Endodermal cell (in vitro differentiated cells): ENCODE data around the gene OOSP4A. TPM values are rescaled to one million over a fixed set of nuclear protein-coding genes. Genes with fewer than 3 reads are reported as not detected.
A peak's percentile ranks its signal among the peaks of the same experiment; 100 is the strongest.

Experiments
- DNase-seq: peaks from one replicate; pipeline ENCODE4 v3.0.0-alpha.2; 2017
- H3K27ac ChIP-seq: 2 replicates; pipeline ENCODE4 v1.5.1; 2013; ENCODE audit warnings: mild to moderate bottlenecking, low read depth, low read length, moderate library complexity
- H3K27me3 ChIP-seq: 2 replicates; pipeline ENCODE4 v1.6.1; 2013; ENCODE audit warnings: mild to moderate bottlenecking, low read length, moderate library complexity; ENCODE audit not compliant: insufficient read depth, control insufficient read depth, poor library complexity, severe bottlenecking
- H3K36me3 ChIP-seq: 2 replicates; pipeline ENCODE4 v1.7.0; 2013; ENCODE audit warnings: mild to moderate bottlenecking, low read length, moderate library complexity; ENCODE audit not compliant: control insufficient read depth, insufficient read depth
- H3K4me1 ChIP-seq: one replicate; pipeline ENCODE4 v1.7.0; 2013; ENCODE audit warnings: low read length; ENCODE audit not compliant: control insufficient read depth, insufficient read depth
- H3K4me3 ChIP-seq: 2 replicates; pipeline ENCODE4 v1.5.1; 2013; ENCODE audit warnings: mild to moderate bottlenecking, low read length, moderate library complexity
- H3K9ac ChIP-seq: 2 replicates; pipeline ENCODE4 v1.6.1; 2013; ENCODE audit warnings: mild to moderate bottlenecking, low read length, moderate library complexity; ENCODE audit not compliant: poor library complexity, severe bottlenecking; ENCODE audit errors: extremely low read depth
- H3K9me3 ChIP-seq: 2 replicates; pipeline ENCODE4 v1.6.1; 2013; ENCODE audit warnings: mild to moderate bottlenecking, low read length, moderate library complexity; ENCODE audit not compliant: control insufficient read depth
- H3K27ac Mint-ChIP-seq: 2 replicates; pipeline ENCODE4 v1.8.0; 2020; ENCODE audit warnings: mixed read lengths
- H3K27me3 Mint-ChIP-seq: 2 replicates; pipeline ENCODE4 v1.8.0; 2021; ENCODE audit warnings: mild to moderate bottlenecking, mixed read lengths; ENCODE audit not compliant: insufficient read depth
- H3K36me3 Mint-ChIP-seq: 2 replicates; pipeline ENCODE4 v1.8.0; 2020; ENCODE audit warnings: low read depth, mixed read lengths
- H3K4me1 Mint-ChIP-seq: 2 replicates; pipeline ENCODE4 v1.8.0; 2020; ENCODE audit warnings: mixed read lengths
- H3K4me3 Mint-ChIP-seq: 2 replicates; pipeline ENCODE4 v1.8.0; 2020; ENCODE audit warnings: mild to moderate bottlenecking, moderate library complexity, mixed read lengths
- H3K9me3 Mint-ChIP-seq: 2 replicates; pipeline ENCODE4 v1.8.0; 2020; ENCODE audit warnings: mild to moderate bottlenecking, mixed read lengths
- WGBS, 2 experiments: methylation state at CpG; one replicate each; pipeline versions ENCODE4 v1.1.5 to v1.1.7; 2013; ENCODE audit warnings: missing lambda C conversion rate in 2 of 2, mixed read lengths in 1 of 2; ENCODE audit not compliant: insufficient coverage in 1 of 2, insufficient read length in 1 of 2; 5-methylcytosine and 5-hydroxymethylcytosine counted together
- total RNA-seq, 2 donors: library from RNA; stranded (reverse); fragmentation: NEBNext Ultra II Directional in 1 of 2; extraction: Animal tissue kit (Norgen Biotek cat#: 25700) in 1 of 2; gene quantifications; 2 replicates in 1 of 2; 3 replicates in 1 of 2; pipeline ENCODE4 v1.2.1, GENCODE V29; 2021
- TF ChIP-seq, protein P1 (sequence below): fragments of 200-600 bp; sonication (generic); conservative IDR thresholded peaks from 2 replicates; pipeline ENCODE4 v1.5.0; 2021; ENCODE audit warnings: antibody characterized with exemption, mild to moderate bottlenecking

OOSP4A gene
- total RNA-seq, 2 donors from 2014 or later: not detected

- Mint-ChIP-seq H3K27ac (no peak overlapping the region), H3K9me3 (no peaks in the 10 kb centered on the region), H3K36me3 (no peaks in the 10 kb centered on the region), H3K4me1 (peaks cover 6% of the 10 kb centered on the region), H3K27me3 (peaks cover 5% of the 10 kb centered on the region), H3K4me3 (no peak overlapping the region)
- Histone ChIP-seq H3K4me3 (no peak overlapping the region), H3K27ac (no peak overlapping the region), H3K27me3 (peaks cover 12% of the 10 kb centered on the region), H3K9me3 (no peaks in the 10 kb centered on the region), H3K9ac (no peak overlapping the region), H3K36me3 (no peaks in the 10 kb centered on the region), H3K4me1 (no peaks in the 10 kb centered on the region)
- TF ChIP-seq, protein P1, sequence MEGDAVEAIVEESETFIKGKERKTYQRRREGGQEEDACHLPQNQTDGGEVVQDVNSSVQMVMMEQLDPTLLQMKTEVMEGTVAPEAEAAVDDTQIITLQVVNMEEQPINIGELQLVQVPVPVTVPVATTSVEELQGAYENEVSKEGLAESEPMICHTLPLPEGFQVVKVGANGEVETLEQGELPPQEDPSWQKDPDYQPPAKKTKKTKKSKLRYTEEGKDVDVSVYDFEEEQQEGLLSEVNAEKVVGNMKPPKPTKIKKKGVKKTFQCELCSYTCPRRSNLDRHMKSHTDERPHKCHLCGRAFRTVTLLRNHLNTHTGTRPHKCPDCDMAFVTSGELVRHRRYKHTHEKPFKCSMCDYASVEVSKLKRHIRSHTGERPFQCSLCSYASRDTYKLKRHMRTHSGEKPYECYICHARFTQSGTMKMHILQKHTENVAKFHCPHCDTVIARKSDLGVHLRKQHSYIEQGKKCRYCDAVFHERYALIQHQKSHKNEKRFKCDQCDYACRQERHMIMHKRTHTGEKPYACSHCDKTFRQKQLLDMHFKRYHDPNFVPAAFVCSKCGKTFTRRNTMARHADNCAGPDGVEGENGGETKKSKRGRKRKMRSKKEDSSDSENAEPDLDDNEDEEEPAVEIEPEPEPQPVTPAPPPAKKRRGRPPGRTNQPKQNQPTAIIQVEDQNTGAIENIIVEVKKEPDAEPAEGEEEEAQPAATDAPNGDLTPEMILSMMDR: no peak
- WGBS, 2 experiments: 90 to 91% methylated on average over 4 of the region's 4 CpGs
- no peak for DNase-seq
Observed at GRCh38 chr11:59999691-60000090, 35.9 kb downstream of the OOSP4A start.

DNA sequence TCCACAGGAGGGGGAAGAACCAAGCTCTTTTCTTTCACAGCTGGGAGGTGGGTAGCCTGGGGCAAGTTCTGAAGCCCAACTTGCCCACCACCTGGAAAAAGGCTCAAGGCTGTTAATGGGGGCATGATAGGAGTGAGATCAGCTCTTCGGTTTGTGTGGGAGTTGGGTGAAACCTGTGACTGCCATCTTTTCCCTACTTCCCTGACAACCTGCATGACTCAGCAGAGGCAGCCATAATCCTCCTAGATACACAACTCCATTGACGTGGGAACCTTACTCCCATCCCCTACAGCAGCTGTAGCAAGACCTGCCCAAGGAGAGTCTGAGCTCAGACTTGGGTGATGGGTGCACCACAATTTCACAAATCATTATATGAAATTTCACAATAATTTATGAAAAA lies 39.9 kb downstream of the OOSP4A start:
- peak overlapping the region; percentile 72 for H3K27ac Mint-ChIP-seq
- peaks cover 6% of the 10 kb centered on the region for H3K4me1 Mint-ChIP-seq

GRCh38 chr11:60005360-60005759 lies 41.5 kb downstream of the OOSP4A start:
- no peaks in the 10 kb centered on the region for H3K27me3 ChIP-seq
- H3K36me3 ChIP-seq: no peaks in the 10 kb centered on the region
- no peak for DNase-seq
- H3K27ac ChIP-seq: no peak overlapping the region
- no peaks in the 10 kb centered on the region for H3K4me1 ChIP-seq
- H3K36me3 Mint-ChIP-seq: no peaks in the 10 kb centered on the region
- TF ChIP-seq, protein P1: no peak
- no peaks in the 10 kb centered on the region for H3K9me3 Mint-ChIP-seq
- H3K27ac Mint-ChIP-seq: no peak overlapping the region
- H3K9ac ChIP-seq: no peak overlapping the region
- no peak overlapping the region for H3K4me3 ChIP-seq
- 100% methylated on average over 1 of the region's 1 CpG; no CpG with 5 or more reads in 1 of the 2 experiments for WGBS, 2 experiments
- no peaks in the 10 kb centered on the region for H3K9me3 ChIP-seq
- H3K4me3 Mint-ChIP-seq: no peak overlapping the region
- no peaks in the 10 kb centered on the region for H3K27me3 Mint-ChIP-seq
- peaks cover 2% of the 10 kb centered on the region for H3K4me1 Mint-ChIP-seq

More for the DNA sequence above, 39.9 kb downstream of the OOSP4A start:
- no peak for DNase-seq
- H3K36me3 ChIP-seq: no peaks in the 10 kb centered on the region
- no peak overlapping the region for H3K4me3 ChIP-seq
- H3K9me3 ChIP-seq: no peaks in the 10 kb centered on the region
- Mint-ChIP-seq H3K9me3 (no peaks in the 10 kb centered on the region), H3K36me3 (no peaks in the 10 kb centered on the region), H3K4me3 (no peak overlapping the region), H3K27me3 (no peaks in the 10 kb centered on the region)
- no peaks in the 10 kb centered on the region for H3K4me1 ChIP-seq
- WGBS, 2 experiments: 84% methylated on average over 1 of the region's 2 CpGs; no CpG with 5 or more reads in 1 of the 2 experiments
- TF ChIP-seq, protein P1: no peak
- H3K9ac ChIP-seq: no peak overlapping the region
- no peak overlapping the region for H3K27ac ChIP-seq
- H3K27me3 ChIP-seq: no peaks in the 10 kb centered on the region
